SK-N-SH treated with all-trans-retinoic acid at 6 μM for 48 hours (cell line): Measurements from ENCODE around the gene RRAS.

Experiments
- ATAC-seq: fragments of 200-7000 bp; cut with Tn5 transposase; 3 replicates; pipeline ENCODE4 v1.9.1; 2020; ENCODE audit warnings: mild to moderate bottlenecking, moderate library complexity
- ARNTL ChIP-seq: fragments of 450-650 bp; formaldehyde crosslinking; IDR thresholded peaks from 2 replicates; pipeline ENCODE4 v1.5.0; 2020; ENCODE audit warnings: low read depth, mild to moderate bottlenecking, moderate library complexity, borderline replicate concordance
- BACH2 ChIP-seq: fragments of 250-450 bp; sonication (Bioruptor Pico); IDR thresholded peaks from 2 replicates; pipeline ENCODE4 v1.9.0; 2021; ENCODE audit warnings: mild to moderate bottlenecking, borderline replicate concordance
- CSDC2 ChIP-seq: fragments of 250-450 bp; sonication (Bioruptor Pico); IDR thresholded peaks from 2 replicates; pipeline ENCODE4 v1.5.0; 2020; ENCODE audit warnings: mild to moderate bottlenecking, moderate library complexity
- CSRNP3 ChIP-seq: fragments of 250-450 bp; sonication (Bioruptor Pico); IDR thresholded peaks from 2 replicates; pipeline ENCODE4 v1.5.1; 2021; ENCODE audit warnings: mild to moderate bottlenecking, moderate library complexity
- ESRRG ChIP-seq: fragments of 250-450 bp; sonication (Bioruptor Pico); IDR thresholded peaks from 2 replicates; pipeline ENCODE4 v1.6.1; 2021; ENCODE audit warnings: mild to moderate bottlenecking
- GLIS3 ChIP-seq: fragments of 250-450 bp; sonication (Bioruptor Pico); IDR thresholded peaks from 2 replicates; pipeline ENCODE4 v1.5.0; 2020; ENCODE audit warnings: mild to moderate bottlenecking, moderate library complexity
- ISL1 ChIP-seq: fragments of 250-450 bp; sonication (Bioruptor Pico); IDR thresholded peaks from 2 replicates; pipeline ENCODE4 v2.1.2; 2022; ENCODE audit warnings: mild to moderate bottlenecking, moderate library complexity
- OSR1 ChIP-seq: fragments of 250-450 bp; sonication (Bioruptor Pico); IDR thresholded peaks from 2 replicates; pipeline ENCODE4 v1.8.0; 2022; ENCODE audit warnings: moderate library complexity, mild to moderate bottlenecking, inconsistent platforms
- PPARA ChIP-seq: fragments of 250-450 bp; sonication (Bioruptor Pico); IDR thresholded peaks from 2 replicates; pipeline ENCODE4 v1.5.0; 2020; ENCODE audit warnings: mild to moderate bottlenecking, borderline replicate concordance
- RARB ChIP-seq: fragments of 250-450 bp; sonication (Bioruptor Pico); IDR thresholded peaks from 2 replicates; pipeline ENCODE4 v1.8.0; 2021; ENCODE audit warnings: mild to moderate bottlenecking, moderate library complexity
- SNAI2 ChIP-seq: fragments of 250-450 bp; sonication (Bioruptor Pico); IDR thresholded peaks from 2 replicates; pipeline ENCODE4 v1.5.0; 2020; ENCODE audit warnings: mild to moderate bottlenecking, moderate library complexity
- TCF4 ChIP-seq: fragments of 250-450 bp; sonication (Bioruptor Pico); IDR thresholded peaks from 2 replicates; pipeline ENCODE4 v1.8.0; 2021; ENCODE audit warnings: mild to moderate bottlenecking, moderate library complexity, borderline replicate concordance
- TSHZ2 ChIP-seq: fragments of 250-450 bp; sonication (Bioruptor Pico); IDR thresholded peaks from 2 replicates; pipeline ENCODE4 v1.5.0; 2020; ENCODE audit warnings: mild to moderate bottlenecking, moderate library complexity
- ZC3H10 ChIP-seq: fragments of 250-450 bp; sonication (Bioruptor Pico); IDR thresholded peaks from 2 replicates; pipeline ENCODE4 v1.5.1; 2021; ENCODE audit warnings: mild to moderate bottlenecking, moderate library complexity
- ZFP3 ChIP-seq: fragments of 250-450 bp; sonication (Bioruptor Pico); IDR thresholded peaks from 2 replicates; pipeline ENCODE4 v1.5.0; 2020; ENCODE audit warnings: mild to moderate bottlenecking, moderate library complexity
- ZFP30 ChIP-seq: fragments of 450-650 bp; formaldehyde crosslinking; IDR thresholded peaks from 2 replicates; pipeline ENCODE4 v1.5.0; 2022; ENCODE audit warnings: mild to moderate bottlenecking, moderate library complexity
- ZNF565 ChIP-seq: fragments of 450-650 bp; formaldehyde crosslinking; conservative IDR thresholded peaks from 2 replicates; pipeline ENCODE4 v1.5.0; 2020; ENCODE audit warnings: low read depth, mild to moderate bottlenecking, moderate library complexity
- ZNF70 ChIP-seq: fragments of 450-650 bp; formaldehyde crosslinking; IDR thresholded peaks from 2 replicates; pipeline ENCODE4 v1.5.0; 2020; ENCODE audit warnings: mild to moderate bottlenecking, moderate library complexity
- ZNF8 ChIP-seq: fragments of 450-650 bp; formaldehyde crosslinking; IDR thresholded peaks from 2 replicates; pipeline ENCODE4 v1.5.0; 2020; ENCODE audit warnings: mild to moderate bottlenecking, moderate library complexity
- TF ChIP-seq, protein P1 (sequence below): fragments of 250-450 bp; sonication (Bioruptor Pico); IDR thresholded peaks from 2 replicates; pipeline ENCODE4 v1.8.0; 2021; ENCODE audit warnings: low read depth, mild to moderate bottlenecking, moderate library complexity, borderline replicate concordance
- TF ChIP-seq, protein P2 (sequence below): fragments of 250-450 bp; sonication (Bioruptor Pico); IDR thresholded peaks from 2 replicates; pipeline ENCODE4 v1.8.0; 2020; ENCODE audit warnings: mild to moderate bottlenecking, moderate library complexity, borderline replicate concordance
- TF ChIP-seq, protein P3 (sequence below): fragments of 250-450 bp; sonication (Bioruptor Pico); IDR thresholded peaks from 2 replicates; pipeline ENCODE4 v1.5.1; 2020; ENCODE audit warnings: low read depth, mild to moderate bottlenecking, moderate library complexity

RRAS gene

DNA sequence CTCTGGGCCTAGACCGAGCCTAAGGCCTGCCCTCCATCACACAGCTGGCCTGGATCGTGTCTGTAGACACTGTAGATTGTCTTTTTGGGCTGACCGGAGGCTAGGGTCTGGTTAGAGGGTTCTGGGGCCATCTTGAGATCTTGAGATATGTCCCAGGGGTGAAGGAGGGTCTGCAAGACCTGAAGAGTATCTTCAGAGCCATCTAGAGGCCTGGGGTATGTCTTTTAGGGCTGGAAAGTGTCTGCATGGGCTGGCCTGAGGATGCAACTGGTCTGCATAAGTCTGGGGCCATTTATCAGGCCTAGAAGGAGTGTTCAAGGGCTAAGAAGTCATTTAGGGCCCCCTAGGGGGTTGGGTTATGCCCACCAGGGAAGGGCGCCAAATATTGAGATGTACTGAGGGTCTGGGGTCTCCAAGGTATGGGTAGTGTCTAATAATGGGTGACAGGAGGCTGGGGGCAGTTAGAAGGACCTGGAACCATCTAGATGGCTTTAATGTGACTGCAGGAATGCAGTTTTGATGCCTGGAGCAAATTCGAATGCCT lies 2.6 kb upstream of the RRAS start:
- ATAC-seq: no peak
- no peak for TF ChIP-seq BACH2
- TF ChIP-seq ZFP3 (CRISPR knock-in tag): no peak
- no peak for TF ChIP-seq GLIS3 (CRISPR knock-in tag)
- no peak for TF ChIP-seq ZNF70 (CRISPR knock-in tag)
- TF ChIP-seq, protein P1, sequence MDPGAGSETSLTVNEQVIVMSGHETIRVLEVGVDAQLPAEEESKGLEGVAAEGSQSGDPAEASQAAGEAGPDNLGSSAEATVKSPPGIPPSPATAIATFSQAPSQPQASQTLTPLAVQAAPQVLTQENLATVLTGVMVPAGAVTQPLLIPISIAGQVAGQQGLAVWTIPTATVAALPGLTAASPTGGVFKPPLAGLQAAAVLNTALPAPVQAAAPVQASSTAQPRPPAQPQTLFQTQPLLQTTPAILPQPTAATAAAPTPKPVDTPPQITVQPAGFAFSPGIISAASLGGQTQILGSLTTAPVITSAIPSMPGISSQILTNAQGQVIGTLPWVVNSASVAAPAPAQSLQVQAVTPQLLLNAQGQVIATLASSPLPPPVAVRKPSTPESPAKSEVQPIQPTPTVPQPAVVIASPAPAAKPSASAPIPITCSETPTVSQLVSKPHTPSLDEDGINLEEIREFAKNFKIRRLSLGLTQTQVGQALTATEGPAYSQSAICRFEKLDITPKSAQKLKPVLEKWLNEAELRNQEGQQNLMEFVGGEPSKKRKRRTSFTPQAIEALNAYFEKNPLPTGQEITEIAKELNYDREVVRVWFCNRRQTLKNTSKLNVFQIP (CRISPR knock-in tag): no peak
- TF ChIP-seq PPARA: no peak
- TF ChIP-seq ZNF565 (CRISPR knock-in tag): no peak
- TF ChIP-seq TCF4 (CRISPR knock-in tag): no peak
- TF ChIP-seq, protein P2, sequence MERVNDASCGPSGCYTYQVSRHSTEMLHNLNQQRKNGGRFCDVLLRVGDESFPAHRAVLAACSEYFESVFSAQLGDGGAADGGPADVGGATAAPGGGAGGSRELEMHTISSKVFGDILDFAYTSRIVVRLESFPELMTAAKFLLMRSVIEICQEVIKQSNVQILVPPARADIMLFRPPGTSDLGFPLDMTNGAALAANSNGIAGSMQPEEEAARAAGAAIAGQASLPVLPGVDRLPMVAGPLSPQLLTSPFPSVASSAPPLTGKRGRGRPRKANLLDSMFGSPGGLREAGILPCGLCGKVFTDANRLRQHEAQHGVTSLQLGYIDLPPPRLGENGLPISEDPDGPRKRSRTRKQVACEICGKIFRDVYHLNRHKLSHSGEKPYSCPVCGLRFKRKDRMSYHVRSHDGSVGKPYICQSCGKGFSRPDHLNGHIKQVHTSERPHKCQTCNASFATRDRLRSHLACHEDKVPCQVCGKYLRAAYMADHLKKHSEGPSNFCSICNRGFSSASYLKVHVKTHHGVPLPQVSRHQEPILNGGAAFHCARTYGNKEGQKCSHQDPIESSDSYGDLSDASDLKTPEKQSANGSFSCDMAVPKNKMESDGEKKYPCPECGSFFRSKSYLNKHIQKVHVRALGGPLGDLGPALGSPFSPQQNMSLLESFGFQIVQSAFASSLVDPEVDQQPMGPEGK (CRISPR knock-in tag): no peak
- no peak for TF ChIP-seq OSR1 (CRISPR knock-in tag)

- ATAC-seq: peak; percentile 60
These were observed 1.9 kb upstream of the RRAS start, which contains the start of gene SCAF1 for GRCh38 chr19:49641688-49642491. Gene SCAF1 (plus strand): TSS chr19:49642209. CDS start chr19:49645027, 2,818 bp downstream.

GRCh38 chr19:49639401-49640112 lies 386 bp downstream of the RRAS start:
- ATAC-seq: no peak
- TF ChIP-seq ZFP30 (CRISPR knock-in tag) (no peak), ZC3H10 (CRISPR knock-in tag) (no peak), ZNF8 (CRISPR knock-in tag) (no peak), ISL1 (no peak), CSDC2 (no peak), CSRNP3 (CRISPR knock-in tag) (no peak), SNAI2 (CRISPR knock-in tag) (no peak), GLIS3 (CRISPR knock-in tag) (no peak), PPARA (no peak), OSR1 (CRISPR knock-in tag) (no peak), ARNTL (CRISPR knock-in tag) (no peak), ZFP3 (CRISPR knock-in tag) (no peak), ZNF565 (CRISPR knock-in tag) (no peak), TCF4 (CRISPR knock-in tag) (no peak), ESRRG (CRISPR knock-in tag) (no peak)
- TF ChIP-seq, protein P3, sequence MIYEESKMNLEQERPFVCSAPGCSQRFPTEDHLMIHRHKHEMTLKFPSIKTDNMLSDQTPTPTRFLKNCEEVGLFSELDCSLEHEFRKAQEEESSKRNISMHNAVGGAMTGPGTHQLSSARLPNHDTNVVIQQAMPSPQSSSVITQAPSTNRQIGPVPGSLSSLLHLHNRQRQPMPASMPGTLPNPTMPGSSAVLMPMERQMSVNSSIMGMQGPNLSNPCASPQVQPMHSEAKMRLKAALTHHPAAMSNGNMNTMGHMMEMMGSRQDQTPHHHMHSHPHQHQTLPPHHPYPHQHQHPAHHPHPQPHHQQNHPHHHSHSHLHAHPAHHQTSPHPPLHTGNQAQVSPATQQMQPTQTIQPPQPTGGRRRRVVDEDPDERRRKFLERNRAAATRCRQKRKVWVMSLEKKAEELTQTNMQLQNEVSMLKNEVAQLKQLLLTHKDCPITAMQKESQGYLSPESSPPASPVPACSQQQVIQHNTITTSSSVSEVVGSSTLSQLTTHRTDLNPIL: no peak
- TF ChIP-seq, protein P1 (CRISPR knock-in tag): no peak

More at GRCh38 chr19:49641688-49642491, 1.9 kb upstream of the RRAS start, which contains the start of gene SCAF1:
- 0 out of 2 replicates have a peak, but pooled peaks have one; percentile 44 for TF ChIP-seq ZFP3 (CRISPR knock-in tag)
- no peak for TF ChIP-seq RARB
- peak; percentile 82; the same call in 1 of the 2 replicates for TF ChIP-seq TSHZ2 (CRISPR knock-in tag)
- TF ChIP-seq GLIS3 (CRISPR knock-in tag): 0 out of 2 replicates have a peak, but pooled peaks have one; percentile 34
